Cardiac septum (tissue), 1 donor: Measurements from ENCODE around the gene ACTRT2. TPM values are rescaled to one million over a fixed set of nuclear protein-coding genes. Genes with fewer than 3 reads are reported as not detected.

Experiments
- DNase-seq: peaks from one replicate; pipeline ENCODE4 v3.0.0-alpha.2; 2020; ENCODE audit warnings: low spot score
- intact Hi-C: fragments of 100-400 bp; cut with DNase I; formaldehyde crosslinking; loops from one replicate; pipeline ENCODE4 v1.14.0; 2022
- total RNA-seq: library from RNA; stranded (reverse); fragmentation: NEBNext Ultra II Directional; extraction: Animal tissue kit (Norgen Biotek cat#: 25700); gene quantifications from one replicate; pipeline ENCODE4 v1.2.1, GENCODE V29; 2021
- donor health status: DM: no; HTN: no; CAD: no.

ACTRT2 gene
- total RNA-seq, 1 donor from 2014 or later = not detected

GRCh38 chr1:3000671-3001470 is 20.4 kb upstream of the ACTRT2 start:
- peak; percentile 67 for DNase-seq
- intact Hi-C loops = no loop called here

- intact Hi-C loops = no loop called here
- peak; percentile 62 for DNase-seq
Measured at GRCh38 chr1:3001471-3002348, 19.6 kb upstream of the ACTRT2 start.

GRCh38 chr1:3002349-3003038 is 18.8 kb upstream of the ACTRT2 start:
- peak; percentile 72 for DNase-seq
- intact Hi-C loops = no loop called here

- intact Hi-C loops = no loop called here
- peak; percentile 72 for DNase-seq
Measured at GRCh38 chr1:3003039-3003940, 18.0 kb upstream of the ACTRT2 start.

- intact Hi-C loops = no loop called here
- DNase-seq = no peak
Measured at GRCh38 chr1:3003941-3004270, 17.4 kb upstream of the ACTRT2 start.

GRCh38 chr1:3004285-3005205 is 16.7 kb upstream of the ACTRT2 start:
- peak; percentile 67 for DNase-seq
- intact Hi-C loops = no loop called here

- DNase-seq = no peak
- intact Hi-C loops = no loop called here
Measured at GRCh38 chr1:3005771-3006170, 15.5 kb upstream of the ACTRT2 start.

GRCh38 chr1:3007298-3008147 is 13.7 kb upstream of the ACTRT2 start:
- peak; percentile 26 for DNase-seq
- intact Hi-C loops = no loop called here

GRCh38 chr1:3009021-3009420 is 12.2 kb upstream of the ACTRT2 start:
- intact Hi-C loops = no loop called here
- peak; percentile 56 for DNase-seq

- intact Hi-C loops = no loop called here
- DNase-seq = peak; percentile 35
Measured at GRCh38 chr1:3009556-3009955, 11.7 kb upstream of the ACTRT2 start.

GRCh38 chr1:3011127-3011526 is 10.1 kb upstream of the ACTRT2 start:
- intact Hi-C loops = no loop called here
- DNase-seq = peak; percentile 47

GRCh38 chr1:3011631-3012455 is 9.4 kb upstream of the ACTRT2 start:
- DNase-seq = peak; percentile 39
- intact Hi-C loops = loop anchor here (1.0 to 2.0 kb wide), 2 partner anchors 273 to 412 kb away; no protein-coding TSS in a partner anchor

- peak; percentile 63 for DNase-seq
Measured at GRCh38 chr1:3012456-3013291, 8.6 kb upstream of the ACTRT2 start.

GRCh38 chr1:3013371-3014049 is 7.8 kb upstream of the ACTRT2 start:
- intact Hi-C loops = loop anchor here (2.0 kb wide), 1 partner anchor 271 kb away; no protein-coding TSS in a partner anchor
- peak; percentile 63 for DNase-seq

More at GRCh38 chr1:3012456-3013291, 8.6 kb upstream of the ACTRT2 start:
- intact Hi-C loops = loop anchor here (1.0 to 2.0 kb wide), 2 partner anchors 272 to 412 kb away; no protein-coding TSS in a partner anchor

- intact Hi-C loops = no loop called here
- peak; percentile 22 for DNase-seq
Measured at GRCh38 chr1:3014050-3014440, 7.2 kb upstream of the ACTRT2 start.
